ENCODE data around the gene MLLT10.
"Not testable (repeated sequence)": the region's sequence is repeated elsewhere in the genome, so short reads cannot be mapped to it uniquely, and the experiment has no call there.

MLLT10 gene

GRCh38 chr10:21614000-21614399 is 80.0 kb downstream of the MLLT10 start:
- Histone ChIP-seq H3K4me3 (no peak overlapping the region), H3K36me3 (ENCODE audit: insufficient read depth, low read length) (peaks cover 10% of the 10 kb centered on the region; the same call in 1 of the 2 replicates), H3K9ac (ENCODE audit: insufficient read length) (no peak overlapping the region), H3K9me3 (ENCODE audit: low read depth, low read length) (no peaks in the 10 kb centered on the region), H3K27ac (no peak overlapping the region)
- TF ChIP-seq POLR2AphosphoS5 (IDR thresholded peaks at IDR 0.05; ENCODE audit: borderline replicate concordance, low read depth, low read length) (no peak), FOXP2 (optimal IDR thresholded peaks at IDR 0.05; ENCODE audit: control extremely low read depth, extremely low read length, insufficient read depth) (no peak), EZH2 (IDR thresholded peaks at IDR 0.05) (no peak)
- DNase-seq (ENCODE audit: low read depth, low spot score) = no peak

- H3K36me3 ChIP-seq (ENCODE audit: insufficient read depth, low read length) = no peaks in the 10 kb centered on the region
- no peak overlapping the region for H3K9ac ChIP-seq (ENCODE audit: insufficient read length)
- no peak for DNase-seq (ENCODE audit: low read depth, low spot score)
- H3K27ac ChIP-seq = no peak overlapping the region
- H3K4me3 ChIP-seq = no peak overlapping the region
- TF ChIP-seq POLR2AphosphoS5 (IDR thresholded peaks at IDR 0.05; ENCODE audit: borderline replicate concordance, low read depth, low read length) = no peak
- no peak for TF ChIP-seq FOXP2 (optimal IDR thresholded peaks at IDR 0.05; ENCODE audit: control extremely low read depth, extremely low read length, insufficient read depth)
- TF ChIP-seq EZH2 (IDR thresholded peaks at IDR 0.05) = no peak
- H3K9me3 ChIP-seq (ENCODE audit: low read depth, low read length) = no peaks in the 10 kb centered on the region
Observed at GRCh38 chr10:21617267-21617666, 83.2 kb downstream of the MLLT10 start.

GRCh38 chr10:21623291-21623690 is 89.3 kb downstream of the MLLT10 start:
- Histone ChIP-seq H3K4me3 (no peak overlapping the region), H3K36me3 (ENCODE audit: insufficient read depth, low read length) (peaks cover 4% of the 10 kb centered on the region; the same call in 1 of the 2 replicates), H3K9me3 (ENCODE audit: low read depth, low read length) (no peaks in the 10 kb centered on the region), H3K9ac (ENCODE audit: insufficient read length) (no peak overlapping the region), H3K27ac (no peak overlapping the region)
- no peak for TF ChIP-seq POLR2AphosphoS5 (IDR thresholded peaks at IDR 0.05; ENCODE audit: borderline replicate concordance, low read depth, low read length)
- TF ChIP-seq FOXP2 (optimal IDR thresholded peaks at IDR 0.05; ENCODE audit: control extremely low read depth, extremely low read length, insufficient read depth) = no peak
- no peak for TF ChIP-seq EZH2 (IDR thresholded peaks at IDR 0.05)
- no peak for DNase-seq (ENCODE audit: low read depth, low spot score)

DNA sequence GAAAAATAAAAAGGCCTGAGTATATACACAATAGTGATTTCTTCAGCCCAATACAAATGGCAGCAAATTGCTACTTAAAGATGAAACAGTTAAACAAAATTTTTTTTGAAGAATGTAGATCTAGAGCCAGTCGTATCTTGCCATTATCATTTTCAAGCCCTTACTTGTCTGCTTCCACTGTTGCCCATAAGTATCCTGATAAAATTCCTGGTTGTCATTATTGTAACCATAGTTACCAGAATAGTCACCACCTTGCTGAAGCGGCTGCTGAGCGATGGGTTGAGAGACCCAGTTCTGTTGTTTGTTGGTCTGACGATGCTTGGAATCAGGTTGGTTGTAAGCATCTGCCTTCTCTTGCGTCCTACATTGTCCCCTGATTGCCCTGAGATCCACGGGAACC is 90.4 kb downstream of the MLLT10 start:
- H3K9me3 ChIP-seq (ENCODE audit: low read depth, low read length); H3K9ac ChIP-seq (ENCODE audit: insufficient read length); H3K4me3 ChIP-seq; H3K36me3 ChIP-seq (ENCODE audit: insufficient read depth, low read length); DNase-seq (ENCODE audit: low read depth, low spot score); H3K27ac ChIP-seq: not testable (repeated sequence)

DNA sequence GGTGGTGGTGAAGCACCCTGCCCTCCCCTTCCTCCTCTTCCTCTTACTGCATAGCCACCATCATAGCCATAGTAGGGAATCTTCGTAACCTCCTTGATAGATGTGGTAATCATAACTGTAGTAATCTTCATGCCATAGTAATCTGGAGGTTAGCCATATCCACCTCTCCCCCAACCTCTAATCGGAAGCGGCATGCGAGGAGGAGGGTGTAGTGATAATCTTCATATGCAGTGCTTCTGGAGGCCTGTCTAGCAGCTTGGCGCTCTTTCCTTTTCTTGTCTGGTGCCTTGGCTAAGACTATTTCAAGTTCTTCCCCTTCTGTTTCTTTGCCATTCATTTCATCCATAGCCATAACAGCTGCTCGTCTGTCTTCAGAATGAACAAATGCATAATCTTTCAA is 90.9 kb downstream of the MLLT10 start:
- no peak for DNase-seq (ENCODE audit: low read depth, low spot score)
- no peak for TF ChIP-seq EZH2 (IDR thresholded peaks at IDR 0.05)
- no peak for TF ChIP-seq POLR2AphosphoS5 (IDR thresholded peaks at IDR 0.05; ENCODE audit: borderline replicate concordance, low read depth, low read length)
- no peak for TF ChIP-seq FOXP2 (optimal IDR thresholded peaks at IDR 0.05; ENCODE audit: control extremely low read depth, extremely low read length, insufficient read depth)
- no peak overlapping the region for H3K27ac ChIP-seq
- H3K9me3 ChIP-seq (ENCODE audit: low read depth, low read length) = no peaks in the 10 kb centered on the region
- peaks cover 4% of the 10 kb centered on the region; the same call in 1 of the 2 replicates for H3K36me3 ChIP-seq (ENCODE audit: insufficient read depth, low read length)
- no peak overlapping the region for H3K4me3 ChIP-seq
- no peak overlapping the region for H3K9ac ChIP-seq (ENCODE audit: insufficient read length)

DNA sequence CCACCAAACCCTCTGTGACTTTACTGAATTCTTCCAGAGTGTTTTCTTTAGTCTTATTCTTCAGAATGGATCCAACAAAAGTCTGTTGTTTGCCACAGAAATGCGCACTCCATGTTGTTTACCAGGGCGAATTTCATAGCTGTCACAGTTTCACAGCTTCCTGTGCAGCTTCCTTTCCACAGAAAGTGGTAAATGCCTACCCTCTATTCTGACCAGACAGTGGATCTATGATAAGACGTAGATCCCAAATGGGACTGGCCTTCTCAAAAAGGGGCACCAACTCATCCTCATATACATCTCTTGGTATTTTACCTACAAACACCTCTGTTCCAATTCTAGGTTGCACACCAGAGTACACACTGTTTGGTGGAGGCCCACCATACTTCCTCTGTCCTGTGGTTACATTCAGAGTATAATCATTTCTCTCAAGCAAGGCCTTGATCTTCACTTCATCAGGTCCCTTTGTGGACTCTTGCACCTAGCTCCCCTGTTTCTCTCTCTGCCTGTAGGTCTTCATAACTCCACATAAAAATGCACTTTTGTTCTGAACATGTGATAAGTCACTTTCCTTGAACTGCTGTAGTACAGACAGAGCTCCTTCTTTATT is 91.7 kb downstream of the MLLT10 start:
- no peak for DNase-seq (ENCODE audit: low read depth, low spot score)
- TF ChIP-seq FOXP2 (optimal IDR thresholded peaks at IDR 0.05; ENCODE audit: control extremely low read depth, extremely low read length, insufficient read depth) = no peak
- no peak for TF ChIP-seq EZH2 (IDR thresholded peaks at IDR 0.05)
- Histone ChIP-seq H3K9me3 (ENCODE audit: low read depth, low read length) (no peaks in the 10 kb centered on the region), H3K4me3 (no peak overlapping the region), H3K27ac (no peak overlapping the region), H3K36me3 (ENCODE audit: insufficient read depth, low read length) (peaks cover 8% of the 10 kb centered on the region; the same call in 1 of the 2 replicates), H3K9ac (ENCODE audit: insufficient read length) (no peak overlapping the region)

- Histone ChIP-seq H3K27ac (no peak overlapping the region), H3K36me3 (ENCODE audit: insufficient read depth, low read length) (peaks cover 8% of the 10 kb centered on the region; the same call in 1 of the 2 replicates), H3K9me3 (ENCODE audit: low read depth, low read length) (no peaks in the 10 kb centered on the region), H3K9ac (ENCODE audit: insufficient read length) (no peak overlapping the region), H3K4me3 (no peak overlapping the region)
- no peak for DNase-seq (ENCODE audit: low read depth, low spot score)
- no peak for TF ChIP-seq EZH2 (IDR thresholded peaks at IDR 0.05)
- TF ChIP-seq FOXP2 (optimal IDR thresholded peaks at IDR 0.05; ENCODE audit: control extremely low read depth, extremely low read length, insufficient read depth) = no peak
- no peak for TF ChIP-seq POLR2AphosphoS5 (IDR thresholded peaks at IDR 0.05; ENCODE audit: borderline replicate concordance, low read depth, low read length)
Observed at GRCh38 chr10:21626457-21627161, 92.6 kb downstream of the MLLT10 start.

GRCh38 chr10:21627331-21627730 is 93.3 kb downstream of the MLLT10 start:
- no peak for TF ChIP-seq FOXP2 (optimal IDR thresholded peaks at IDR 0.05; ENCODE audit: control extremely low read depth, extremely low read length, insufficient read depth)
- TF ChIP-seq EZH2 (IDR thresholded peaks at IDR 0.05) = no peak
- no peak for TF ChIP-seq POLR2AphosphoS5 (IDR thresholded peaks at IDR 0.05; ENCODE audit: borderline replicate concordance, low read depth, low read length)
- Histone ChIP-seq H3K36me3 (ENCODE audit: insufficient read depth, low read length) (peaks cover 8% of the 10 kb centered on the region; the same call in 1 of the 2 replicates), H3K4me3 (no peak overlapping the region), H3K9ac (ENCODE audit: insufficient read length) (no peak overlapping the region), H3K9me3 (ENCODE audit: low read depth, low read length) (no peaks in the 10 kb centered on the region), H3K27ac (no peak overlapping the region)
- DNase-seq (ENCODE audit: low read depth, low spot score) = no peak

DNA sequence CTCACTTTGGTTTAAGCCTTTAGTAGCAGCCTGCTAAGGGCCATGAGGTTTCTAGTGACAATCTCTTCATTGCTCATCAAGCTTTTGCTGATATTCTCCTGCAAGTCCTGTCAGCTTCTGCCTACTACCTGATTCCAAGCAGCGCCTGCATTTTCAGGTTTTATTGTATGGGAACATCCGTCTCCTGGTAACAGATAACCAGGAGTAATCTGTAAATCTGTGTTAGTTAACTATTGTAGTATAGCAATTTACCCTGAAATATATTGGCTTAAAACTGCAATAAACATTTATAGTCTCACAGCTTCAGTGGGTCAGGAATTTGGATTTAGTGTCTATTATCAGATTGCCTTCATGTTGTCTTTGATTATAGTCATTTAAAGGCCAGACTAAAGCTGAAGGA is 94.0 kb downstream of the MLLT10 start:
- H3K4me3 ChIP-seq = no peak overlapping the region
- TF ChIP-seq EZH2 (IDR thresholded peaks at IDR 0.05) (no peak), FOXP2 (optimal IDR thresholded peaks at IDR 0.05; ENCODE audit: control extremely low read depth, extremely low read length, insufficient read depth) (no peak), POLR2AphosphoS5 (IDR thresholded peaks at IDR 0.05; ENCODE audit: borderline replicate concordance, low read depth, low read length) (no peak)
- no peak overlapping the region for H3K27ac ChIP-seq

GRCh38 chr10:21628645-21629044 is 94.6 kb downstream of the MLLT10 start:
- not testable (repeated sequence) for H3K4me3 ChIP-seq; H3K9ac ChIP-seq (ENCODE audit: insufficient read length); H3K36me3 ChIP-seq (ENCODE audit: insufficient read depth, low read length); DNase-seq (ENCODE audit: low read depth, low spot score); H3K9me3 ChIP-seq (ENCODE audit: low read depth, low read length); H3K27ac ChIP-seq

More for the DNA sequence above, 94.0 kb downstream of the MLLT10 start:
- no peak overlapping the region for H3K9ac ChIP-seq (ENCODE audit: insufficient read length)
- H3K36me3 ChIP-seq (ENCODE audit: insufficient read depth, low read length) = peaks cover 8% of the 10 kb centered on the region; the same call in 1 of the 2 replicates
- DNase-seq (ENCODE audit: low read depth, low spot score) = no peak
- no peaks in the 10 kb centered on the region for H3K9me3 ChIP-seq (ENCODE audit: low read depth, low read length)
